Fibroblast of upper back skin (primary cell): ENCODE results near the gene BCO2.
"Not testable (repeated sequence)": the region's sequence is repeated elsewhere in the genome, so short reads cannot be mapped to it uniquely, and the experiment has no call there.

Source experiments
- DNase-seq: peaks from one replicate; pipeline ENCODE4 v3.0.0-alpha.2; 2013

Gene BCO2, protein sequence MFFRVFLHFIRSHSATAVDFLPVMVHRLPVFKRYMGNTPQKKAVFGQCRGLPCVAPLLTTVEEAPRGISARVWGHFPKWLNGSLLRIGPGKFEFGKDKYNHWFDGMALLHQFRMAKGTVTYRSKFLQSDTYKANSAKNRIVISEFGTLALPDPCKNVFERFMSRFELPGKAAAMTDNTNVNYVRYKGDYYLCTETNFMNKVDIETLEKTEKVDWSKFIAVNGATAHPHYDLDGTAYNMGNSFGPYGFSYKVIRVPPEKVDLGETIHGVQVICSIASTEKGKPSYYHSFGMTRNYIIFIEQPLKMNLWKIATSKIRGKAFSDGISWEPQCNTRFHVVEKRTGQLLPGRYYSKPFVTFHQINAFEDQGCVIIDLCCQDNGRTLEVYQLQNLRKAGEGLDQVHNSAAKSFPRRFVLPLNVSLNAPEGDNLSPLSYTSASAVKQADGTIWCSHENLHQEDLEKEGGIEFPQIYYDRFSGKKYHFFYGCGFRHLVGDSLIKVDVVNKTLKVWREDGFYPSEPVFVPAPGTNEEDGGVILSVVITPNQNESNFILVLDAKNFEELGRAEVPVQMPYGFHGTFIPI

DNA sequence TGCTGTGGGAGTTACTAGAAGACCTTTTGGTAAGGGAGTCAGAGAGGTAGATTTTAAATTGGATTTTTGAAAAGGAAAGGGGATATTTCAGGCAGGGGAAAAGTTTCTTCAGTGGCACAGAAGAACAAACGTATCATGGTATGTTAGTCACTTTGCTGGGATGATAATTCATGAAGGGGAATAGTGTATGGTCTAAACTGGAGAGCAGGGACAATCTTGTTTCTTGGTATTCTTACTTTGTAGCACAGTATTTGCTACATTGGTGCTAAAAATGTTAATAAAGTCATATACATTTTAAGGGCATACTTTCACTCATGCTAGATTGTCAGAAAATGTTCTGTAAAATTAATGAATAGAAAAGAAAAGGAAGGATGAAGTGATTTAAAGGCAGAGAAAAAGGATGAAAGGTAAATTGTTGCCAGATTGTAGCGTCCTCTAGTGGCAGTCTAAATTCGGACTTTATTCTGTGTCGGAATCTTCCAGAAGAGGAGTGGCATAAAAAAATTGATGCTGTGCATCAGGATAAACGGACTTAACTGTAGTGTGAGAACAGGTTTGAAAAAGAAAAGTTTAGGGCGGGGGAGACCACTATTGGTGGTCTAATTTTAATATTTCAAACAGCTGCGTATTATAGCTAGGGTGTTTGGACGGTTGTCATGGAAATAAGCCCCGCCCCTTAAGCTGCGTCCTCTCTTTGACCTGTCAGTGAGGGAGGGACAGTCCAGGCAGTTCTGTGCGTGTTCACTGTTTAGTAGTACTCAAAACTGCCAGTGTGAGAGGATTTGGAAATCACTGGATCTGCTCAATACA is at the start of gene BCO2:
Gene BCO2 (plus strand): TSS at position 724 of the 810 bp plus-strand sequence. CDS start 90 bp downstream, outside the sequence.
- peak; percentile 59 for DNase-seq

DNA sequence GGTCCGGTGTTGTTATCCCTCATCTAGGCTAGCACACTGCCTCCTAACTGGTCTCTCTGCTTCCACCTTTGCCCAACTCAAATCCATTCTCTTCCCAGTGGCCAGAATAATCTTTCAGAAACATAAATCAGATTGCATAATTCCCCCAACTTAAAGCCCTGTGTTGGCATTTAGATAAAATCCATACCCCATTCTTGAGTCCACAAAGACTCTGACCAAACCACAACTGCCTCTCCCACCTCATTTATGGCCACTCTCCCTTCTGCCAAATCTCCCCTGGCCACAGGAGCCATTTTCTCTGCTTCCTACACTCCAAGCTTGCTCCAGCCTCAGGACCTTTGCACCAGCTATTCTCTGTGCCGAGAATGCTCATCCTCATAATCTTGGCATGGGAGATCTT is 48.3 kb upstream of the BCO2 start:
- DNase-seq, result no peak

DNA sequence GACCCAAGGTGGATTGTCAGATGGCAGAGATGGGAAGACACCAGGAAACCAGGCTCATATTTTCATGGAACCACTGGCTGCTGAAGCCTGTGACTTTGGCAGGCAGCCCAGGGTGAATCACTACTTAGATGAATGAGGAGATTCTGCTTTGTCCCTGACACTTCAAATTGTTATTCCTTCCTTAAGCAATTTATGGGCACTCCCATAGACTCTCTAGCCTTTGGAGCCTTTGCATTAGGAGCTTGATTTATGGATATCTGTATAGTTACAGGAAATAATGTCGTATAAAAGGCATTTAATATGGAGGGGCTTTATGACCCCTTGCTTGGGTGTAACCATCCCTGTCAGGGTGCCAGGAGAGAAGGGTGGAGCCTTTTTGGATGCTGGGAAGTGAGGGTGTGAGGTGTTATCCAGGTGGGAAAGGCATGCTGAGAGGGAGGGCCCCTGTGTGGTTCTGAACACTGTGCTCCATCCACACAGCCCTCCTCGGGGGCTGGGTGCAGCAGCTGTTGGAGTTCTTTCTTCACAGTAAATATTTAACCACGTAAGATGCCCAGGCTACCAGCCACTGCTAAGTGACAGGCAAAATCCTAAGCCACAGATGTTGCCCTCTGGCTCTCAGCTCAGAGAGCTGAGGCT is 46.7 kb upstream of the BCO2 start:
- peak; percentile 82 for DNase-seq

DNA sequence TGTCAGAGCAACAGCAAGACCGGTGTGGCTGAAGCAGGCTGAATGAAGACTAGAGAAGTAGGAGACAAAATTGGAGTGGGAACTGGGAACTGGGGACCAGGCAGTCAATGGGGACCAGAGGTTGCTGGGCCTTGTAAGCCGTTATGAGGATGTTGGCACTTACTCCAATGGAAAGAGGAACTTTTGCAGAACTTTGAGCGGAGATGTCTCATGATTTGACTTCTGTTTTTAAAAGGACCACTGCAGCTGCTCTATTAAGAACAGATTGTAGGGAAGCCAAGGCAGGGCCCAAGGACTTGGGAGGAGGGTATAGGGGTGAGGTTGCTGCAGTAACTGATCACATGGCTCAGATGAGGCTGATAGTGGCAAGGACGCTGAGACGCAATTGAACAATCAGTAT is 45.7 kb upstream of the BCO2 start:
- DNase-seq, result no peak

DNA sequence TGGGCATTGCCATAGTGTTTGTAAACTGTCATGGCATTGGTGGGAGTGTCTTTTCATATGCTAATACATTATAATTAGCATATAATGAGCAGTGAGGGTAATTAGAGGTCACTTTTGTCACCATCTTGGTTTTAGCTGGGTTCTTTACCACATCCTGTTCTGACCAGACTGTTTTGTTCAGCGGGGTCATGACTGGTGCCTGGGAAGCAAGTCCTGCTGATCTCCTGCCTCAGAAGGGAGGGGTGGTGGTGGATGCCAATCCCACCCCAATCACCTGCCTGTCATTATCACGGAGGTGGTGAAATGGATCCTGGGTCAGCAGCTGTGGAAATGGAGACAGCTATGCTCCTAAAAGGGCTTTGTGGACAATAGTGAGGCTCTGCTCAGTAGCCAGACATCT is 42.6 kb upstream of the BCO2 start:
- no peak for DNase-seq

DNA sequence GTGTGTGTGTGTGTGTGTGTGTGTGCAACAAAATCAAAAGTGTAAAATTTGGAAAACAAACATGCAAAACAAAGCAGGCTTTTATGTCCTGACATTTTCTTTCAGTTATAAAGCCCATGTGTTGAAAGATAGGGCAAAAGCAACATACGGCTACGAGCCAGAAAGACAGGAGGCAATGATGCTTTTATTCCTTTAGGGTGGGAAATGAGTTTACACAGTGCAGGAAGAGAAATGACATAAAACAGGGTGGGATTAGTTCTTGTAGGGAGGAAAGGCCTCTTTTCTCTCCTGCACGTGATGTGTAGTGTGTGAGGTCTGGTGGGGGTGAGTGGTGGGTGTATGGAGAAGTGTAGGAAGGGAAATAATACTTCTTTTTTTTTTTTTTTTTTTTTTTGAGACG is 40.8 kb upstream of the BCO2 start:
- DNase-seq, result no peak

DNA sequence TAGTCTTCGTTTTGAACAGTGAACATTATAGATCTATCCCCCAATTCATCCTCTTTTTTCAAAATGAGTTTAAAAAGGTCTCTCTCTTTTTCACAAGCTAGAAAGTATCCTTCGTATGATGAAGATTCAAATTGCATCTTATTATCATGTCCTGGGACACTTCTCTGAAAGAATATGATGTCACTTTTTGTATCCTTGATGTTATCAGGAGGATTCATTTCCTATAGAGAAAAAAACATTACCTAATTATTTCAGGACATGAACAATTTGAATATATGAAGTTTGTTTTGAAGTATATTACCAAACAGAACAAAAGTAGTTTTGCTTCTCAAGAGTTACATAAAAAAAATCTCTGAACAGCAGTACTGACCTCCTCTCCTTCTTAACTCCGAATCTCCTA is 31.7 kb upstream of the BCO2 start:
- DNase-seq, result no peak

DNA sequence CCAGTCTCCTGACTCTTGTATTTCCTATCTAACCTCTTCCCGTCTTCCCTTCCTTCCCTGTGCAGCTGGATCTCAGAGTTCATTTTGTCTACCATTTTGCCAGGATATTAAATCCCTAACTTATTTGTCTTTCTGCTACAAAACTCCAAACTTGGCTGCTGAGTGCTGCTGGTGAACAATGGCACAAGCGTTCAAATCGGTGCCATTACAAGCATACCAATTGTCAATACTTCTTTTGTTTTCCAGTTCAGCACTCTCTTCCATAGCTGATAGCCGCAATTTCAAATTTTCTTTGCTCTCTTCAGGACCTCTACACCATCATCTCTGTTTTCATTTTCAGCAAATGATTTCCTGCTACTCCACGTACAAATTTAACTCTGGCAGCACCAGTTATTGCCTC is 24.8 kb upstream of the BCO2 start:
- DNase-seq, result no peak

DNA sequence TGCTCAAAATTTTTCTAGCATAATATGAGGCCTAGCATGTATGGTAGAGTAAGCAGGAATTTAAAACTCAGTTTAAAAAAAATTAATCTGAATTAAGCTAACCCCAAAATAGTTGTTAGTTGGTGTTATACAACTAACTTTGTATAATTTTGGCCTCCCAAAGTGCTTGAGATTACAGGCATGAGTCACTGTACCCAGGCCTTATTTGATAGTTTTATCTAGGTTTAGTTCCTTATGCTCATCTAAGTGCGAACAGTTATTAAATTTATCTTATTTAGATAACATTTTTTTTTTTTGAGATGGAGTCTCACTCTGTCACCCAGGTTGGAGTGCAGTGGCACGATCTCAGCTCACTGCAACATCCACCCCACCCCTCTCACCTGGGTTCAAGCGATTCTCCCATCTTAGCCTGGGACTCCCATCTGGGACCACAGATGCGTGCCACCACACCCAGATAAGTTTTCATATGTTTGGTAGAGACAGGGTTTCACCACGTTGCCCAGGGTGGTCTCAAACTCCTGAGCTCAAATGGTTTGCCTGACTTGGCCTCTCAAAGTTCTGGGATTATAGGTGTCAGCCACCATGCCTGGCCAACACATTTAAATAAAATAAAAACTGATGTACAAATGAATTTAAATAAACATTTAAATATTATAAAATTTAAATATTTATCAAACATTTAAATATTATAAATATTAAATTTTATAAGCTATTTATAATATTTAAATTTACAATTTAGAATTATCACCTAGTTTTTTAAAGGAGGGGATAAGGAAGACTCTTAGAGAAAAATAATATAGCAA is 19.0 kb upstream of the BCO2 start:
- DNase-seq, result no peak

DNA sequence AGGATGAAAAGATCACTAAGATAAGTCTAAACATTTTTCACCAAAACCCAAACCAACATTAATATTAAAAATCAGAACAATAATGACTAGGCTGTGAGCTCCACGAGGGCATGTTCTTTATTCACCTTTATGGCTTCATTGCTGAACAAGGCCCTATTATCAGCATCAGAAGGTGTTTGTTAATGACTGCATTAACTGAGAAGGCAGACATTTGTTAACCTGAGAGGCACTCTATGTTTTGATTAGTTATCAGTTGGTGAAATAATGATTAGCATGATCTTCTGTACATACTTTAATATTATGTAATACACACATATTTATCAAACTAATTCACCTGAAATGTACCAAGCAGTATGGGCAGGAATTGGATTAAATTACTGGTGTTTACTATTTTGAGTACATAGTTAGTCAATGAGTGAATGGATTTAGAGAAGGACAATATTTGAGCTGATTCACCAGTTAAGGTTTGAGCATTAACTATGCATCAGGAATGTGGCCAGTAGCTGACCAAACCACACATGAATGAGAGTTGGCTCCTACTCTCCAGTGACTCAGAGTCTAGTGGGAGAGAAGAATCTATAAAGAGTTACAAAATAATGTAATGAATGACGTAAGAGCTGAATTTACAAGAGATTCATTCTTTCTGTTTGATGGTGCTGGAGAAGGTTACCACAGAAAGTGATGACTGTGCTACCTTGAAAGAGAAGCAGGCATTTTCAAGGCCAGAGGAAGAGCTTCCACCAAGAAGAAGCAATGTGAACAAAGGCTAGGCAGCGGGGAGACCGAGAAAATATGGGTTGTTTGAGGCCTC is 18.2 kb upstream of the BCO2 start:
- DNase-seq, result peak; percentile 99

DNA sequence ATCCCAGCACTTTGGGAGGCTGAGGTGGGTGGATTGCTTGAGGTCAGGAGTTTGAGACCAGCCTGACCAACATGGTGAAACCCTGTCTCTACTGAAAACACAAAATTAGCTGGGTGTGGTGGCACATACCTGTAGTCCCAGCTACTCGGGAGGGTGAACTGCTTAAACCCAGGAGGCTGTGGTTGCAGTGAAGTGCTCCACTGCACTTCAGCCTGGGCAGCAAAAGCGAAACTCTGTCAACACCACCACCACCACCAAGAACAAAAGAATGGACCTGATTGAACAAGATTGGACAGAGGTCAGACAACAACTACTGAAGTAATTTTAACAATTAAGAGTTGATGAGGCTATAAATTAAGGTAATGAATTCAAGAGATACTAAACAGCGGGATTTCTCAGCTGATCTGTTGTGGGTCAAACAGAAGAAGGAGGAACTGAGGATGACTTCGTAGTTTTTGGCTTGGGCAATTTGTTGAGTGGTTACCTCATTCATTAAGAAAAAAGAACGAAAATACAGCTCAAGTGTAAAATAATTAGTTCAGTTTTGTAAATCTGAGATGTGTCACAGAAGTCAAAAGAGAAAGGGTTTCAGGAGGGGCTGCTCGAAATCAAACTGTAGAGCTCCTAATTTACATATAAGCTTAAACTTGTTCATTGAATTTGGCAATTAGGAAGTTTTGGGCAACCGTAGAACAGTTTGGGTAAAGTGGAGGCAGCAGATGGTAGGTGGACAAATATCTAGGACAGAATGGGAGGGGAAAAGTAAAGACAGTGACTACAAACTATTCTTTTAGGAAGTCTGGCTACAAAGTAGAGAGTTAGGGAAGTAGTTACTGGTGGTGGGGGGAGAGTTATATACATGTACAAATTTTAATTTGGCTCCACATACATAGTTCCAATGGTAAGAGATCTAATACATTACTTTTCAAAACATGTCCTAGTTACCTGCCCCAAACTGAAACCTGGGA is 15.9 kb upstream of the BCO2 start:
- no peak for DNase-seq

DNA sequence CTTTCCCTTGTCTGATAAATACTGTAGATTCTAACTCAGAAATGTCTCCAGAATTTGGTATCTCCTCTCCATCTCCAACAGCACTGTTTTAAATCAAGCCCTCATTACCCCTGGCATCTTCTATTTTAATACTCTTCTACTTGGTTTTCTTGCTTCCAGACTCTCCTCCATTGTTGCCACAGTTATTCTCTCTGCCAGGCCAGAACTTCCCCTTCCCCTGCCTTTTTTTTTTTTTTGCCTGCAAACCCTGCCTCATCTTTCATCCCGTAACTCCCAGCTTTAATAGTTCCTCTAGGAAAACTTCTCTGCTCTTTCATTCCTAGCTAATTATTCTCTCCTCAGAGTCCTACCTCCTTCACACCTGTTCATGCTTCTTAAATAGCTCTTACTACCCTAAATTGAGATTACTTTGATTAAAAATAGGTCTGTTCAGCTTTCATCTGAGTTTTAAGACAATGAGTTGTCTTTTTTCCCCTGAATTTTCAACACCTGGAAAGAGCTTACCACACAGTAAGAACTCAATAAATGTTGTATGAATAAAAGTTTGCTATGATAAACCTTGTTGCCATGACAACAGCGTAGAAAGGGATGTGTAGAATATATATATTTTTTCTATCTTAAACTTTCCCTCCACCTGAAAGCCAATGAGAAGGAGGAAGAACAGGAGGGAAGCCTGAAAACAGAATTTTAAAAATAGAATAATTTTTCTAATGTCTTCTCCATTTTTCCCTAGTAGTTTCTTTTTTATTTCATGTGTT is 15.0 kb upstream of the BCO2 start:
- no peak for DNase-seq

DNA sequence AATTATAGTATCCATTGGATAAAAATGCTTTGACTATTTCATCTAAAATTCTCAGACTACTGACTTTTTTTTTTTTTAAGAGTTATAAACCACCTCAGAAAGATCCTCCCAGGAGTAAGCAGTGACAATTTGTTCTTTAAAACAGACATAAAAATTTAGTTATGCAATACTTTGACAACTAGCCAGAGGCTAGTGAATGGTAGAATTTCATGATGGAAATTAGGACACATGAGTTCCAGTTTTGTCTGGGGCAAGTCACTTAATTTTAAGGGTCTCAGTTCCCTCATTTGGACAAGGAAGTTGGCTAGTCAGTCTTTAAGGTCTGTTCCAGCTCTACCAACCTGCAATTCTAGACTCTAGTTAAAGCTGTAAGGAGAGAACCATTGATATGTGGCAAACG is 14.3 kb upstream of the BCO2 start:
- peak; percentile 8 for DNase-seq

DNA sequence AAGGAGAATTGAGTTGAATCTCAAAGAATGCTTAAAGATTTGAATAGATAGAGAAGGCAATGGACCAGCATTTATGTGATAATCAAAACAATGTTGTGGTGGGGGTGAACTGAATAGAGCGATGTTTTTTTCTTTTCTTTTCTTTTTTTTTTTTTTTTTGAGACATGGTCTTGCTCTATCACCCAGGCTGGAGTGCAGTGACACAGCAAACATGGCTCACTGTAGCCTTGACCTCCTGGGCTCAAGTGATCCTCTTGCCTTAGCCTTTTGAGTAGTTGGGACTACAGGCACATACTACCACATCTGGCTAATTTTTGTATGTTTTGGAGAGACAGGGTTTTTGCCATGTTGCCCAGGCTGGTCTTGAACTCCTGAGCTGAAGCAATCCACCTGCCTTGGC is 13.1 kb upstream of the BCO2 start:
- DNase-seq, result not testable (repeated sequence)

DNA sequence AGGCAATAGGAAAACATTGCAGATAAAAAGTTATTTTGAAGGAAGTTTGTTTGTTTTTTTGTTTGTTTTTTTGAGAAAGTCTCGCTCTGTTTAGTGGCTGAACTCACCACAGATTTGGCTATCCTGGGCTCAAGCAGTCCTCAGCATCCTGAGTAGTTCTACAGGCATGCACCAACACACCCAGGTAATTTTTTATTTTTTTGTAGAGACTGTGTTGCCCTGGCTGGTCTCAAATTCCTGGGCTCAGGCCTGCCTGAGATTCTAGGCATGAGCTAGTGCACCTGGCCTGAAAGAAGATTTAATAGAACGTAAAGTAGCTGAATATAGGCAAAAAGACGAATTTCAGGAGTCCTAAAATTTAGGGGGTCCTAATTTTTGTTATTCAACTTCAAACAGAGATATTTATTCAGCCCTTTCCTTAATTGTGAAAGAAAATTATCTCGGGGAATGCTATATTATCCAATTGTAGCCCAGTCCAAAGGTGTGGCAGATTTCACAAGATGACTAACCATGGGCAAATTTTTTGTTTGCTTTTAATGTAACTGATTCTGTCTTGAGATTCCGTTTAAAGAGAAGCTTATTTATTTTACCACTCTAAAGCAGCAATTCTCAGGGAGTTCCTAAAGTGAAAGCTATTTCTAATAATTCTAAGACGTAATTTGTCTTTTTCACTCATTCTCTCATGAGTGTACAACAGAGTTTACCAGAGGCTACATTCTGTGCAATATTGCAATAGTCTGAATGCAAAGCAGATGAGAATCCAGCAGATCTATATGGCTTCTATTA is 12.4 kb upstream of the BCO2 start:
- DNase-seq, result no peak

DNA sequence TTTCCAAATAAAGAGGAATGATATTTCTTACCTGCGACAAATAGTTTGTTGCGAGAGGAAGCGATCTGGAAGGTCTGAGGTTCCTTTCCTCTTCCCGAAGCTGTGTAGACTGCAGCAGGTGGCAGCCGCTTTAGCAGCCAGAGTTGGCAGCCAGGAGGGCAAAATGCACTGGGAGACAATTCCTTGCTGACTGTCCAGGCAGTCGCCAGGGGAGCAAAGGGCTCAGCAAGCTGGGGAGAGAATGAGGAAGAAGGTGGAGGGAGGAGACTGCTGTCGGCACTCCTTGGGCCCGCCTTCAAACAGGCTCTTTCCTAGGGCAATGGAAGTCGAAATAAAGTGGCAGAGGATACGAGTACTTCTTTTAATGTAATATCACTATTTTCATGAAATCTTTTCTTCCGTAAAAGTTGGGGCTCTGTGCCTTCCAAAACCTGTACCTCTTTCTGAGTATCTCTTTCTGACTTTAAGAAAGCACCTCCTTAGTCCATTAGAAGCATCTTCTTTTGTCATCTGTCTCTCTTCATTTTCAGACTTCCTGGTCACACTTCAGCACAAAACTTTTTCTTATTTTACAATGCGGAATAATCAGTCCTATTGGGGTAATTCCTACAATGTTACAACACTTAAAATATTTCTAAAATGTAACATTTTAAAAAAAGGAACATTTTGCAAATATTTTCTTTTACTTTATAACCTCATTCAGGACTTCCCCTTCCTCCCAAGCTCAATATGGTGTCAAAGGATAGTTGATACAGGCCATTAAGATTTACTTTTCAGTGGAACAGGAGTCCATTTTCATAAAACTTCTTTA is 11.2 kb upstream of the BCO2 start, which contains the start of gene IL18:
Gene IL18 (minus strand): TSS at position 220 of the 811 bp plus-strand sequence. CDS start 9,041 bp downstream, outside the sequence.
- no peak for DNase-seq

DNA sequence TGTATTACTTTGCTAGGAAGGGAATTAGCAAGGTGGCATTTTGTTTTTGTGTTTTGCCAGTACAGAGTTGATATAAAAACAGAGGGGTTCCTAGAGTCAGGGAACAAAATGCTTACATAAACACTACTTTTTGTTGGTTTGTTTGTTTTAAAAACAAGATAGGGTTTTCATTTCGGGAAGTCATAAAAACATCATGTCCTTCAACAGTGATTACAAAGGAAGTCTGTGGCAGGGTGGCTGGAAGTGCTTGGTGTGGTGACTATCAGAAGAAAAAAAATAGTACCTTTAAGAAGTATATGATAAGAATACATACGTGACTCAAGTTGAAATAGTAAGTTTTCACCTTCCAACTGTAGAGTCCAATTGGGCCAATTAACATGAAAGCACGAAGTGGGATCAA is 10.3 kb upstream of the BCO2 start:
- no peak for DNase-seq

DNA sequence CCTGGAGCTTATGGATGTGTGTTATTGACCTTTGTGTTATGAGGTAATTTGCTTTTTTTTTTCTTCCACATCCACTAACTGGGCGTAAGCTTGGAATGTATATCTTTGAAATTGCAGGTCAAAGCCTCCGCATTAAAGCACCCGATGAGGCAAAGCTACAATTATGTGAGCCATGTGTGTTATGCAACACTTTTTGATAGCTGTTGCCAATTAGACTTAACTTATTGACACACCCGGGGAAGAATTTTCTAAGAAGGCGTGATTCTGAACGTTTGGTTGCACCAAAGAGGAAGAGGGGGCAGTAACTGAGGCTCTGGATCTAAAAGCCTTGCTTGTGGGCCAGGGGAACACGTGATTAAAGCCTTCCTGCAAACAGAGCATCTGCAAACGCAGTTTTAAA is 8.8 kb upstream of the BCO2 start:
- peak; percentile 34 for DNase-seq
